Esophagus squamous epithelium (tissue), 4 donors: ENCODE measurements around the gene NPHP4.

Experiments used
- POLR2A ChIP-seq, 4 donors: fragments of 450-650 bp; IDR thresholded peaks; one replicate each; pipeline ENCODE4 v1.6.1; 2017; ENCODE audit warnings: antibody characterized with exemption in 4 of 4, mild to moderate bottlenecking in 4 of 4, moderate library complexity in 3 of 4
- TF ChIP-seq, protein P1 (sequence below), 6 experiments: fragments of 450-650 bp in 4 of 6; fragments of 200-600 bp in 2 of 6; sonication (generic) in 2 of 6; IDR thresholded peaks; one replicate each; pipeline ENCODE4 v1.5.1; 2016 to 2019; ENCODE audit warnings: antibody characterized with exemption in 6 of 6, mild to moderate bottlenecking in 4 of 6, moderate library complexity in 4 of 6

DNA sequence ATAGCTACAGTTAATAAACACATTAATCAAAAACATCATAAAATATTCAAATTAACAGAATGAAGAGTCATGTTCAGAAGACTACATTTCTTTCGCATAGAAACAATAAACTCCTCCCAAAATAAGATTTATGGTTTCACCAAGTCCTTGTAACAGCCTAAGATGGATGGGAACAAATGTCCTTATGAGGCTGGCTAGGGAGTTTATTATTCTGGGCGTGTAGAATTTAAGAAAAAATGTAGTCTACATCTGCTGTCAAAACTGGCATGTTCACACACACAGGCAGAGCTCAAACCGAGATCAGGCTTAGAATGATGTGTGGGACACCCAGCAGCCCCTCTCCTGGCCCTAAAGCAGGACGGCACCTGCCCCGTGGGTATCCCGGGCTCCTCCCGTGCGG lies 101.1 kb downstream of the NPHP4 start:
- TF ChIP-seq, protein P1, sequence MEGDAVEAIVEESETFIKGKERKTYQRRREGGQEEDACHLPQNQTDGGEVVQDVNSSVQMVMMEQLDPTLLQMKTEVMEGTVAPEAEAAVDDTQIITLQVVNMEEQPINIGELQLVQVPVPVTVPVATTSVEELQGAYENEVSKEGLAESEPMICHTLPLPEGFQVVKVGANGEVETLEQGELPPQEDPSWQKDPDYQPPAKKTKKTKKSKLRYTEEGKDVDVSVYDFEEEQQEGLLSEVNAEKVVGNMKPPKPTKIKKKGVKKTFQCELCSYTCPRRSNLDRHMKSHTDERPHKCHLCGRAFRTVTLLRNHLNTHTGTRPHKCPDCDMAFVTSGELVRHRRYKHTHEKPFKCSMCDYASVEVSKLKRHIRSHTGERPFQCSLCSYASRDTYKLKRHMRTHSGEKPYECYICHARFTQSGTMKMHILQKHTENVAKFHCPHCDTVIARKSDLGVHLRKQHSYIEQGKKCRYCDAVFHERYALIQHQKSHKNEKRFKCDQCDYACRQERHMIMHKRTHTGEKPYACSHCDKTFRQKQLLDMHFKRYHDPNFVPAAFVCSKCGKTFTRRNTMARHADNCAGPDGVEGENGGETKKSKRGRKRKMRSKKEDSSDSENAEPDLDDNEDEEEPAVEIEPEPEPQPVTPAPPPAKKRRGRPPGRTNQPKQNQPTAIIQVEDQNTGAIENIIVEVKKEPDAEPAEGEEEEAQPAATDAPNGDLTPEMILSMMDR (IDR thresholded peaks at IDR 0.05), result no peak
- no peak for TF ChIP-seq POLR2A (IDR thresholded peaks at IDR 0.05)
